Activated CD4-positive, alpha-beta T cell treated with anti-CD3 and anti-CD28 coated beads for 4 hours (primary cell): ENCODE measurements around the gene SSR4.

Experiments
- DNase-seq, 2 donors: peaks; one replicate each; pipeline ENCODE4 v3.0.0-alpha.2; 2020

Gene SSR4

GRCh38 chrX:153831429-153832150 is 37.1 kb downstream of the SSR4 start:
- DNase-seq, result no peak

DNA sequence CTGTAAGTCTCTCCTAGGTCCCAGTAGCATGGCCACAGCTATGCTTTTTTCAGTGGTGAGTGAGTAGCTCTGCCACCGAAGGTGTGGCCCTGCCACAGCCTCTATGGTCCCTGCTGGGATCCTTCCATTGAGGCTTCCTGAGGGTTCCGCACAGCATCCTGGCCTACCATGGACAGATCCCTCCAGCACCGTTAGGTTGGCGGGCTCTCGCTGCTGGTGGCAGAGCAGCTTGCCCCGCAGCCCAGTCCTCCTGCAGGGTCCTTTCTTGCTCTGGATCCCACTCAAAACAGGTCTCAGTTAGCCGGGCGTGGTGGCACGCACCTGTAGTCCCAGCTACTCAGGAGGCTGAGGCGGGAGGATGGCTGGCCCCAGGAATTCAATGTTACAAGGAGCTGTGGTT is 38.3 kb downstream of the SSR4 start:
- no peak for DNase-seq

DNA sequence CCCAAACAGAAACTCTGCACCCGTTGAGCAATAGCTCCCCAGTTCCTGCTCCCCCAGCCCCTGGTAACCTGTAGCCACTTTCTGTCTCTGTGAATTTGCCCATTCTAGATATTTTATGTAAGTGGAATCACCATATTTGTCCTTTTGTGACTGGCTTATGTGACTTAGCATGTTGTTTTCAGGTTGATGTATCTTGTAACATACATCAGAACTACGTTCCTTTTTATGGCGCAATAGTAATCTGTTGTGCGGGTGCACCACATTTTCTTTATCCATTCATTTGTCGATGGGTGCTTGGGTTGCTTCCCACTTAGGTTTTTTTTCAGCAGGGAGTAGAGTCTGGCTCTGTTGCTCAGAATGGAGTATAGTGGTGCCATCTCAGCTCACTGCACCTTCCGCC is 42.5 kb downstream of the SSR4 start:
- no peak for DNase-seq

GRCh38 chrX:153844509-153845082 is 50.1 kb downstream of the SSR4 start:
- DNase-seq, result no peak

DNA sequence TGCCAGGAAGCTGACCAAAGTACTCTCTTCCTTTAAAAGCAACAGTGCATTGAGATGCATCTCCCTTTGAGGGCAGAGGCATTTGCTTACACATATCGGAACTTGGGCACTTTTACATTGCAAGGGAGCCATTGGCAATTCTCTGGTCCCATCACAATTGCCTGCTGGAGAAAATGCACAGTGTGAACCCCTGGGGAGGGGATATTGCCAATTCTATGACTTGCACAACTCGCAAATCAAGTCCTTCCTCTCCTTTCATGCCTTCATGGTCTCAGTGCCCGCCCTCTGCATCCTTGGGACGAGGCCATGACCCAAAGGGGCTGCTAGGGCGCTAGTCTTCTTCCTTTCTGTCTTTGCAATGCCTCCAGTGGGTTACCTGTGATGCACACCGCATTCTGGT is 50.7 kb downstream of the SSR4 start:
- DNase-seq, result no peak

GRCh38 chrX:153845842-153846241 is 51.4 kb downstream of the SSR4 start:
- DNase-seq, result no peak
